Measurements from ENCODE around the gene PADI6. TPM values are rescaled to one million over a fixed set of nuclear protein-coding genes. Genes with fewer than 3 reads are reported as not detected.
A peak's percentile ranks its signal among the peaks of the same experiment; 100 is the strongest.

PADI6 gene
- total and polyA plus RNA-seq, 9 of the 15 experiments (the other 6 are each of a cell fraction or from before 2014, with no cell fraction given) = not detected

DNA sequence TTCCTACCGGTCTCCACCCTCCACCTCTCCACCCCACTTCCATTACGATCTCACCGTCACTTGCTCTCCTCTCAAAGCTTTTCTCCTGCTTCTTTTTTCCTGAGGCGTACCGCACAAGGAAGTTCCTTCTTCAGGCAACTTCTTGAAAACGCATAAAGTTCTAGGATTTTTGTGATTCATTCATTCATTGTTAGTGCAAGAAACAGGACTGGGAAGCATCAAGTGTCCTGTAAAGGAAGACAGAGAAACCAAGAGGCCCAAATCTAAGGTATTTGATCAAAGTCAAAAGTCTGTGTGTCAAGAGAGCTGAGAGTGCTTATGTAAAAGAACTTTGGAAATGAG lies 68.8 kb downstream of the PADI6 start (continued):
- TF ChIP-seq ZBTB40 (IDR thresholded peaks at IDR 0.05) (0 out of 2 replicates have a peak, but pooled peaks have one; percentile 10), ZBTB40 (CRISPR knock-in tag; IDR thresholded peaks at IDR 0.05) (no peak), ZNF175 (CRISPR knock-in tag; IDR thresholded peaks at IDR 0.05; ENCODE audit: low read depth) (0 out of 2 replicates have a peak, but pooled peaks have one; percentile 2), ZNF717 (CRISPR knock-in tag; IDR thresholded peaks at IDR 0.05) (peak; percentile 38; the same call in 1 of the 2 replicates), SMAD3 (CRISPR knock-in tag; conservative IDR thresholded peaks at IDR 0.05) (0 out of 2 replicates have a peak, but pooled peaks have one; percentile 38), NKRF (IDR thresholded peaks at IDR 0.05; ENCODE audit: borderline replicate concordance) (0 out of 2 replicates have a peak, but pooled peaks have one; percentile 39), ELF4 (CRISPR knock-in tag; IDR thresholded peaks at IDR 0.05) (peak; percentile 51; the same call in 1 of the 2 replicates), NFRKB (IDR thresholded peaks at IDR 0.05; ENCODE audit: low read depth) (peak; percentile 86; the same call in 1 of the 2 replicates), ZC3H4 (CRISPR knock-in tag; IDR thresholded peaks at IDR 0.05; ENCODE audit: borderline replicate concordance) (no peak), RBFOX2 (IDR thresholded peaks at IDR 0.05; ENCODE audit: low read depth, low read length) (peak; percentile 58), CREM (IDR thresholded peaks at IDR 0.05; ENCODE audit: low read depth) (no peak), HDAC1 (IDR thresholded peaks at IDR 0.05) (0 out of 4 replicates have a peak, but pooled peaks of 1 of the 2 experiments have one; percentile 9)
- TF ChIP-seq, protein P1, sequence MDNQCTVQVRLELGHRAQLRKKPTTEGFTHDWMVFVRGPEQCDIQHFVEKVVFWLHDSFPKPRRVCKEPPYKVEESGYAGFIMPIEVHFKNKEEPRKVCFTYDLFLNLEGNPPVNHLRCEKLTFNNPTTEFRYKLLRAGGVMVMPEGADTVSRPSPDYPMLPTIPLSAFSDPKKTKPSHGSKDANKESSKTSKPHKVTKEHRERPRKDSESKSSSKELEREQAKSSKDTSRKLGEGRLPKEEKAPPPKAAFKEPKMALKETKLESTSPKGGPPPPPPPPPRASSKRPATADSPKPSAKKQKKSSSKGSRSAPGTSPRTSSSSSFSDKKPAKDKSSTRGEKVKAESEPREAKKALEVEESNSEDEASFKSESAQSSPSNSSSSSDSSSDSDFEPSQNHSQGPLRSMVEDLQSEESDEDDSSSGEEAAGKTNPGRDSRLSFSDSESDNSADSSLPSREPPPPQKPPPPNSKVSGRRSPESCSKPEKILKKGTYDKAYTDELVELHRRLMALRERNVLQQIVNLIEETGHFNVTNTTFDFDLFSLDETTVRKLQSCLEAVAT (IDR thresholded peaks at IDR 0.05) = peak in 1 of 2 experiments; percentile 67; a peak in 1 of 4 replicates
- TF ChIP-seq, protein P2, sequence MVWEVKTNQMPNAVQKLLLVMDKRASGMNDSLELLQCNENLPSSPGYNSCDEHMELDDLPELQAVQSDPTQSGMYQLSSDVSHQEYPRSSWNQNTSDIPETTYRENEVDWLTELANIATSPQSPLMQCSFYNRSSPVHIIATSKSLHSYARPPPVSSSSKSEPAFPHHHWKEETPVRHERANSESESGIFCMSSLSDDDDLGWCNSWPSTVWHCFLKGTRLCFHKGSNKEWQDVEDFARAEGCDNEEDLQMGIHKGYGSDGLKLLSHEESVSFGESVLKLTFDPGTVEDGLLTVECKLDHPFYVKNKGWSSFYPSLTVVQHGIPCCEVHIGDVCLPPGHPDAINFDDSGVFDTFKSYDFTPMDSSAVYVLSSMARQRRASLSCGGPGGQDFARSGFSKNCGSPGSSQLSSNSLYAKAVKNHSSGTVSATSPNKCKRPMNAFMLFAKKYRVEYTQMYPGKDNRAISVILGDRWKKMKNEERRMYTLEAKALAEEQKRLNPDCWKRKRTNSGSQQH (CRISPR knock-in tag; IDR thresholded peaks at IDR 0.05) = 0 out of 2 replicates have a peak, but pooled peaks have one; percentile 33
